BJ (cell line): Measurements from ENCODE around the gene CHST8. TPM values are rescaled to one million over a fixed set of nuclear protein-coding genes. Genes with fewer than 3 reads are reported as not detected.

Source experiments
- CTCF ChIA-PET: fragments of 350-600 bp; formaldehyde crosslinking; extraction: SDS; loops from one replicate; lab custom pipeline; 2021; ENCODE audit warnings: antibody characterized with exemption, inconsistent platforms; lab: Yijun Ruan, JAX
- POLR2A ChIA-PET: fragments of 300-600 bp; sonication (Branson Sonifier 250); formaldehyde crosslinking; extraction: SDS; loops from one replicate; lab custom pipeline; 2021; ENCODE audit warnings: antibody characterized with exemption; lab: Charles Lee
- DNase-seq: peaks from one replicate; pipeline ENCODE4 v3.0.0-alpha.2; 2011; ENCODE audit warnings: low read depth
- H3K27me3 ChIP-seq: 2 replicates; pipeline ENCODE4 v1.6.0; 2011; ENCODE audit warnings: low read length; ENCODE audit not compliant: control insufficient read depth, insufficient read depth
- H3K36me3 ChIP-seq: 2 replicates; pipeline ENCODE4 v1.5.1; 2011; ENCODE audit warnings: low read length; ENCODE audit not compliant: control insufficient read depth, insufficient read depth
- H3K4me3 ChIP-seq: 2 replicates; pipeline ENCODE4 v1.5.1; 2011; ENCODE audit warnings: low read depth, mild to moderate bottlenecking, control low read depth, low read length
- CTCF ChIP-seq: IDR thresholded peaks from 2 replicates; pipeline ENCODE4 v1.5.1; 2011; ENCODE audit warnings: low read depth, mild to moderate bottlenecking, control low read depth, inconsistent platforms, low read length, moderate library complexity; ENCODE audit not compliant: insufficient read depth
- polyA plus RNA-seq: library from polyadenylated mRNA; depleted of rRNA; stranded (reverse); fragments of >200 nt; gene quantifications from 2 replicates; pipeline ENCODE4 v1.2.3, GENCODE V29; 2011

Gene CHST8
- polyA plus RNA-seq, 1 experiment, result 0.09 TPM

DNA sequence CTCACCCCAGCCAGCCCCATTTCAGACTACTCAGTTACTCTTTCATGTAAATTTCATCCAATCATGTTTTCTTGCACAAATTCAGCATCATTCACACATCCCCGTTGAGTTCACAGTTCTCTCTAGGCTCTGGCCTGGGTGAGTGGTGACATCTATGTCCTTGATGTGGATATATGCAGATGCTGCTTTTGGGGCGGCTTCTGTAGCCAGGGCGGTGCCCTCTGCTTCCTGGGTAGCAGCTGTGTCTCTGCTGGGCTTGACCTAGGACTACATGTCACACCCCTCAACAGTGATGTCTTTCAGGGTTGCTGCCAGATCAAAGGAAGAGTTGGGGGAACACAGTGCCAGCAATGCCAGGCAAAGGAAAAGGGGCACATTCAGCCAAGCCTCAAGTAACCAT lies 106.4 kb downstream of the CHST8 start:
- ChIA-PET CTCF (no interaction called here), POLR2A (no interaction called here)
- DNase-seq, result no peak
- Histone ChIP-seq H3K4me3 (no peak overlapping the region), H3K36me3 (no peaks in the 10 kb centered on the region), H3K27me3 (no peaks in the 10 kb centered on the region)
- TF ChIP-seq CTCF, result no peak

DNA sequence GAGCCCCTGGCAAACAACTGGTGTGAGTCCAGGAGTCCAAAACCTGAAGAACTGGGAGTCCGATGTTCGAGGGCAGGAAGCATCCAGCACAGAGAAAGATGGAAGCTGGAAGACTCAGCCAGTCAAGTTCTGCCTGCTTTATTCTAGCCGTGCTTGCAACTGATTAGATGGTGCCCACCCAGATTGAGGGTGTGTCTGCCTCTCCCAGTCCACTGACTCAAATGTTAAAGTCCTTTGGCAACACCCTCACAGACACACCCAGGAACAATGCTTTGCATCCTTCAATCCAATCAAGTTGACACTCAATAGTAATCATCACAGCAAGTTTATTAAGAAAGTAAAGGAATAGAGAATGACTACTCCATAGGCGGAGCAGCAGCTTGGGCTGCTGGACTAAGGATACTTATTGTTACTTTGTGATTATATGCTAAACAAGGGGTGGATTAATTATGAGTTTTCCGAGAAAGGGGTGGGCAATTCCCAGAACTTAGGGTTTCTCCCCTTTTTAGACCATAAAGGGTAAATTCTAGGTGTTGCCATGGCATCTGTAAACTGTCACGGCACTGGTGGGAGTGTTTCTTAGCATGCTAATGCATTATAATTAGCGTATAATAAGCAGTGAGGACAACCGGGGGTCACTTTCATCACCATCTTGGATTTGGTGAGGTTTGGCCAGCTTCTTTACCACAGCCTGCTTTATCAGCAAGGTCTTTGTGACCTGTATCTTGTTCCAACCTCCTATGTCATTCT lies 109.3 kb downstream of the CHST8 start:
- TF ChIP-seq CTCF, result no peak
- ChIA-PET POLR2A (no interaction called here), CTCF (no interaction called here)
- H3K36me3 ChIP-seq, result no peaks in the 10 kb centered on the region
- H3K27me3 ChIP-seq, result no peaks in the 10 kb centered on the region
- no peak for DNase-seq
- no peak overlapping the region for H3K4me3 ChIP-seq

- ChIA-PET POLR2A (no interaction called here), CTCF (no interaction called here)
- Histone ChIP-seq H3K4me3 (no peak overlapping the region), H3K36me3 (no peaks in the 10 kb centered on the region), H3K27me3 (no peaks in the 10 kb centered on the region)
- no peak for DNase-seq
- no peak for TF ChIP-seq CTCF
These were observed 110.1 kb downstream of the CHST8 start for GRCh38 chr19:33731881-33732280.

- H3K4me3 ChIP-seq, result no peak overlapping the region
- DNase-seq, result no peak
- no peaks in the 10 kb centered on the region for H3K27me3 ChIP-seq
- TF ChIP-seq CTCF, result no peak
- POLR2A ChIA-PET, result no interaction called here
- no peaks in the 10 kb centered on the region for H3K36me3 ChIP-seq
- CTCF ChIA-PET, result no interaction called here
These were observed 113.2 kb downstream of the CHST8 start for GRCh38 chr19:33734913-33735312.

- no peaks in the 10 kb centered on the region for H3K36me3 ChIP-seq
- DNase-seq, result no peak
- no peak overlapping the region for H3K4me3 ChIP-seq
- ChIA-PET POLR2A (no interaction called here), CTCF (no interaction called here)
- no peaks in the 10 kb centered on the region for H3K27me3 ChIP-seq
- no peak for TF ChIP-seq CTCF
These were observed 114.4 kb downstream of the CHST8 start for GRCh38 chr19:33736158-33736557.
